Bone marrow (tissue), 2 donors: ENCODE results near the gene RALGPS1.

ENCODE experiments used
- DNase-seq, 2 donors: peaks; one replicate each; lab custom pipeline; 2025; lab: John Stamatoyannopoulos, UW

The RALGPS1 gene

DNA sequence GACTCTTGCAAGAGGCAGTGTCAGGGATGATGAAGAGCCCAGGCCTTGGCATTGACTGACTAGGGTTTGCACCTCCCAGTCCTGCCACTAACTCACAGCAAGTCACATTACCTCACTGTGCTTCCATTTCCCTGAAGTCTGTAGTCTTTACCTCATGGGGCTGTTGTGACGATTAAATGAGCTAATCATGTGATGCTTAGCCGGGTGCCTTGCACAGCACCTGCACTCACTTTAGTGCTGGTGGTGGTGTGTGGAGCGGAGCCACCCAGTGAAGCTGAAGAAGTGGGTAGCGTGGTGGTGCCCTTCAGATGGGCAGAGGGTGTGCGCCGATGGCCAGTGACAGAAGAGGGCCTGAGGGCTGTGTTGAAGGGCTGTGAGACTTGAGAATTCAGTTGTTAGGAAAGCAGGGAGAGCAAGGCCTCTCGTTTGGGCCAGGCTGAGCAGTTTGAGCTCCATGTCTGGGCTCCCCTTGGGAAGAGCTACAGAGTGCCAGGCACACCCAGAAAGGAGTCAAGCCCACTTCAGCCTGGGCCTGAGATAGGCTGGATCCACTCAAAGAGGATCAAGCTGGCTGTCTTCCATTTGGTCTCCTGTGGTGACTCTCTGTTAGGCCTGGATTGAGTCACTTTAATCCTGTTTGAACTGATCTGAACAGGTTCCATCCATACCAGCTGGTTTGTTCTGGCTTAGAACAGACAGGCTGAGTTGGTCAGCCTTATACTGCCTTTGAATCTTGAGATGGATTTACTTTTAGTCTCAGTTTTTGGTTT lies 42.5 kb downstream of the RALGPS1 start:
- DNase-seq, result no peak

DNA sequence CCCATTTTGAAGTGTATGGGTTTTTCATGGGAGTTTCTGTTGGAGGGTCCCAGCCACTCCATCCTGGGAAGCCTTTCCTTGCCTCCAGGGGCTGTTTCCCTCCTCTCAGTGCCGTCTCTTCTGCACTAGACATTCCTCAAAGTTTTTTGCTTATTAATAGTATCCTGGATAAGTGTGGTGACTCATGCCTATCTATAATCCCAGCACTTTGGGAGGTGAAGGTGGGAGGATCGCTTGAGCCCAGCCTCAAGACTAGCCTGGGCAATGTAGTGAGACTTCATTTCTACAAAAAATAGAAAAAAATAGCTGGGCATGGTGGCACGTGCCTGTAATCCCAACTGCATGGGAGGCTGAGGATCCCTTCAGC lies 43.1 kb downstream of the RALGPS1 start:
- DNase-seq, result no peak

DNA sequence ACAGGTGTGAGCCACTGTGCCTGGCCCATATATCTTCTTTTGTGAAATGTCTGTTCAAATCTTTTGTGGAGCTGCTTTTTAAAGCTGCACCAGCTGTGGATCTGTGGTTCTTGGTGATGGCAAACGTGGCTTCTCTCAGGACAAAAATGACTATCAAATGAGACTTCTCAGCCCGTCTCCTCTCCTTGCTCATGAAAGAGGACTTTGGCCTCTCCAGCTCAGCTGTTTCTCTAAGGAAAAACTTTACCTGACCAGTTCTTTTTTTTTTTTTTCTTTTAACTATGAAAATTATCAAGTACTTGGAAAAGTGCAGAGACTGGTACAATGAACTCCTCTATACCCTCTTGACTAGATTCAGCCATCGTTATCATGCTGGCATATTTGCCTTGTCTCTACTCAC lies 44.8 kb downstream of the RALGPS1 start:
- DNase-seq, result no peak

DNA sequence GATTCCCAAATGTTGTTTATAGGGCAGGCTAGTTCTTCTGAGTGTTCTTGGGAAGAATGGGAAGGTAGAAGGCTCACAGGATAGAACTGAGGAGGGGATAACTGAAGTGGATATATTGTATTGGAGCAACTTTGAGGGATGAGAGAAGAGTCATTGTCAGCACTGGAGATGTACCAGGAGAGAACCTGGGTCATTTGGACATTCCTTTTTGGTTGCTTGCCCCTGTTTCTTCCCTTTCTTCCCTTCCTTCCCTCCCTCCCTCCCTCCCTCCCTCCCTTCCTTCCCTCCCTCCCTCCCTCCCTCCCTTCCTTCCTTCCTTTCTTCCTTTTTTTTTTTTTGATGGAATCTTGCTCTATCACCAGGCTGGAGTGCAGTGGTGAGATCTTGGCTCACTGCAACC lies 45.3 kb downstream of the RALGPS1 start:
- DNase-seq, result no peak

DNA sequence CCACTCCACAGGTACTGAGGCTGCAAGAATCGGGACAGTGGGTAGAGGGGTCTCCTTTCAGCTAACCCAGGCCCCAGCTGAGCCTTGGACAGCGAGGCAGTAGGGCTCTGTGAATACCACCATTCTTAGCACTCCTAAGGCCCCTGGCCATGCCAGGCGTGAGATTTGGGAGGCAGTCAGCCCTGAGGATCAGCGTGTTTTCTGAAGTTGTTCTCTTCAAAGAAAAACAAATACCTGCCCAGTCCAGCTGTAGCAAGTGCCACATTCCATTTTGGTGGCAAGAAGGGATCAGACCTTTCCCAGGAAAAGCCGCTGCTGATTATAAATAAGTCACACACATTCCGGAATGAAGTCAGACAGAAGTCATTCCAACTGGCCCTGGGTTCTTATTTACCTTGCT lies 47.8 kb downstream of the RALGPS1 start:
- no peak for DNase-seq

DNA sequence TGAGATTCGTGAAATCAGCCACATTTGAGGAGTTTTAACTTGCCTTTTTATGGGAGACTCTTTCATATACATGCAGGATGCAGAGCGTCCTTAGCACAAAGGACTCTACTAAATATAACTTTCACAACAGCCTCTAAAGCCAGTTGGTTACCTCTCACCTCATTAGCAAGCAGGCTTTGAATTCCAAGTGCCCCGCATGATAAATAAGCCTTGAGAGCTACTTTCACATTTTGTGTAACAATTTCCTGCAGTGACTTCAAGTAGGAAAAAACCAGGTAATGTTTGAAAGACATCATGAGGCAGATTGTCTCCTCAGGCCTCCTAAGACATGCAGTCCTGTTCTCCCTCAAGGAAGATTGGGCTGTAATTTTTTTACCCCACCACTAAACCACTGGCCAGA lies 50.5 kb downstream of the RALGPS1 start:
- no peak for DNase-seq

DNA sequence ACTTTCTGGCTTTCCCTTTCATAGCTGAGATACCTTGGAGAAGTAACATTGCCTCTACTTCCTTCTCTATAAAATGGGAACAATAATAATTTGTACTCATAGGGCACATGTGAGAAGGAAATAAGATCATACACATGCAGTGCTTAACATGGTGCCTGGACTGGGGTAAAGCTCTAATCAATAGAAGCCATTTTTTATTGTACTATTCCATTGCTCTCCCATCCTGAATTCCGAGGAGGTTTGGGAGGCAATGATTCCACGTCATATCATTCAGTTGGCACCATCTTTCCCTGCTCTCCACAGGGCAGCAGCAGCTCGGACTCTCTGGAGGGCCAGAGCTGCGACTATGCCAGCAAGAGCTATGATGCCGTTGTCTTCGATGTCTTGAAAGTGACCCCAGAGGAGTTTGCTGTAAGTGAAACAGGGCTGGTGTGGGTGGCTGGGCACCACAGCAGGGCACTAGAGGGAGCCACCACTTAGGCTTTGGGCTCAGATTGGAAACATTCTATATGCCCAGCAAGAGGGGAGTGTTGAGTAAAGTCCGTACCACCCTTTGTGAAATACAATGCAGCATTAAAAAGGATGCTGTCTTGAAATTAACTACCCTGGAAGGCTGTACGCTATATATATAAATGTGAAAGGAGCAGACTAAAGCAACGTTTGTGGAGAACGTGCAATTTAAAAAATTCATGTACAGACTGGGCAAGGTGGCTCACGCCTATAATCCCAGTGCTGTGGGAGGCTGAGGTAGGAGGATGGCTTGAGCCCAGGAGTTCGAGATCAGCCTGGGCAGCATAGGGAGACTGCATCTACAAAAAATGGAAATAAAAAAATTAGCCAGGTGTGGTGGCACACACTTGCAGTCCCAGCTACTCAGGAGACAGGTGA lies 51.2 kb downstream of the RALGPS1 start:
- peak in 1 of 2 donors; percentile 26 for DNase-seq

DNA sequence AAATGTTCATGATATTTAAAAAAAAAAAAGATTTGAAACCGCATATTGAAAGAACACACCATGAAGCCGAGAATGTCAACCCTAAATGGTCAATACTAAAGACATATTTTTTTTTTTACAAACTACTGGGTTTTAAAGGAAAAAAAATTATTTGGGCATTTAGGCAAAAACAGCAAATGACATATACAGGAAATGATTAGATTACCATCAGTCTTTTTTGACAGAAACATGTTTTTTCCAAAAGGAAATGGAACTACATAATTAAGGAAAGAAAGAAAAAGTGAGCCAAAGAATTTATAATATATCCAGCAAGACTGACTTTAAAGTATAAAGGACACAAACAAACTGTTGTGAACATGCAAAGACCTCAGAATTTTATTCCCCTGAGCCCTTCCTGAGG lies 56.7 kb downstream of the RALGPS1 start:
- DNase-seq, result no peak

DNA sequence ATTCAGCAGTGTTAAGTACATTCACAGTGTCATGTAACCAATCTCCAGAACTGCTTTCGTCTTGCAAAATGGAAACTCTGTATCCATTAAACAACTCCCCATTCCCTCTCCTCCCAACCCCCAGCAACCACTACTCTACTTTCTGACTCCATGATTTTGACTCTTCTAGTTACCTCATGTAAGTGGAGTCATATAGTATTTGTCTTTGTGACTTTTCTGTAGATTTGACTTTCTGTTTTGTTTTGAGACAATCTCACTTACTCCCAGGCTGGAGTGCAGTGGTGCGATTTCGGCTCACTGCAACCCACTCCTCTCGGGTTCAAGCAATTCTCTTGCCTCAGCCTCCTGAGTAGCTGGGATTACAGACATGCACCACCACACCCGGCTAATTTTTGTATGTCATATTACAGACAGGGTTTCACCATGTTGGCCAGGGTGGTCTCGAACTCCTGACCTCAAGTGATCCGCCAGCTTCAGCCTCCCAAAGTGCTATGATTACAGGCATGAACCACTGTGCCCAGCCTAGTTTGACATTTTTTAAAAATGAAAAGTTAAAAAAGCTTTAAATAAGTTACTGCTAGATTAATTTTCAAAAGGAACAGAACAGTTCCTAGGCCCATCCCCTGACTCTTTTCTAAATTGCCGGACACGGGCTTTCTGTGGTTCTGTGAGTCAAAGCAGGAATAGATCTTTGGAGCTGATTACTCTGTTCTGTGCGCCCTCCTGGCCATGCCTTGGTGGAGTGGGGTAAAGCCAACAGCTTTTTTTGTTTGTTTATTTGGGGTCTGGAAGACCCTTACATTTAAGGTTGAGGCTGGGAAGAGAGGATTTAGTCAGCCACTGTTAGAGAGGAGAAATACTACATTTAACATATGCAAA lies 59.3 kb downstream of the RALGPS1 start:
- DNase-seq, result no peak

DNA sequence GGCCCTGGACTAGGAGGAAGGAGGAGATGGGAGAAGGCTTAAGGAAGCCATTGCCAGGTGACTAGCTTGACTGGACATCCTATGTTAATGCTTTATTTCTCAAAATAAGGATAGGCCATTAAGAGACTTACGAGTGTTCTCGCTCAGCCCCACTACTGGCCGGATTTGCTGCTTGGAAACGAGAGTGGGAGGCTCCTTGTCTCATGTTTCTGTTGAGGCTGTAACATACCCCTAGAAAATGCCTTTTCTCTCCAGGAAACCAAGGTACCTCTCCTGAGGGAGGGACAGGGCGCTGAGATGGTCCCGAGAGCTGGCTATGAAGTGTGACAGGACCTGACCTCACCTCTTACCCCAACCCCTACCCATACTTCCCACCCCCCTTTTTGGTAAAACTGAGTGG lies 60.0 kb downstream of the RALGPS1 start:
- no peak for DNase-seq

DNA sequence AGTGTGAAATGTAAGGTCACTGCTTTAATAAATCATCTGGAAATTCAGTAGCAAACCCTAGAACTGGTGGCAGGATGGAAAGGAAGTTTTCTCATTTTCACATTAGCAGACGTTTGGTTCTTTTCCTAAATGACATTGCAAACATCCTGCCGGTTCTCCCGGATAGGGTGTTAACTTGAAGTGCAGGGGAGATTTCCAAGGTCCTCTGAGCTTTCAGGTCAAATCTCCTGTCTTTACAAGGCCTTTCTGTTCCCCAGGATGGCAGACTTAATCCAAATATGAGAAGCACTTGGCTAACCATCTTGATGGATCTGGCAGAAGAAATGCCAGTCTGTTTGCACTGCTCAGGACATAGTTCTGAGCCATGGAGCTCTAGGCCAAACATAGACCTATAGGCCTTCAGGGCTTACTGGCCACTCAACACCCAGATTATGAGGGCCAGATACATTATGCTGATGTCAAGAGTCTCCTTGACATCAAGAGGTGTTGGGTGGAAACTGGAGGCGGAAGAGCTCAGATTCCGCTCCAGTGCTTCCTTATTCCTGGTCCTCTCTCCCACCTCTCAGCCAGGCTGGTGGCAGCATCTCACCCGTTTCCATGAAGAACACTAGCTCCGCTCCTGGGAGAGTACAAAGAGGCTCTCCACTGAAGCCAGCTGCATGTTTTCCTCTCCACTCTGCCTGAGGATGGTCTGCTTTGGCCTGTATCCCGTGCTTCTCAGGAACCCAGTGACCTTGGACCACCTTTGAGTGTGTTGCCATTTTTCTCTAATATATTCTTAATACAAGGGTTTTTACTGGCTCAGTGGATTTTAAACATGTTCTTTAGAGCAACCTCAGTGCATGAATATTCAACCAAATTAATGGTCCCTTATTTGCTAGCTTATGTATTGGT lies 61.0 kb downstream of the RALGPS1 start:
- DNase-seq, result no peak

DNA sequence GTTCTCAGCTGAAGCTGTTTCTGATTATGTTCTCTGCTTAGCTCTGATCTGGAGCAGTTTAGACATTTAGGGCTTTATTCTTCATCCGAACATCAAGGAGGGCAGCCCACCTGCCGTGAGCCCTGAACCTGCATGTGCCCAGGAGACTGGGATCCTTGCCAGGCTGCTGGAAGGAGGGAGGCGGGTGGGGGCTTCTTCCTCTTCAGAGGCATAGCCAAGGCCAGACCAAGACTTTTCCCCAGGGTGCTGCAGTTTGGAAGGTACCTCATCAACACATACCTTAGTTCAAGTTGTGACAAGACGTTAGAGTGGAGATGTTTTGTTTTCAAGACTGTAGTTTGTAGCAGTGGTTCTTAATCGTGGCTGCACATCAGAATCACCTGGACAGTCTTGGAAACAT lies 64.9 kb downstream of the RALGPS1 start:
- no peak for DNase-seq

DNA sequence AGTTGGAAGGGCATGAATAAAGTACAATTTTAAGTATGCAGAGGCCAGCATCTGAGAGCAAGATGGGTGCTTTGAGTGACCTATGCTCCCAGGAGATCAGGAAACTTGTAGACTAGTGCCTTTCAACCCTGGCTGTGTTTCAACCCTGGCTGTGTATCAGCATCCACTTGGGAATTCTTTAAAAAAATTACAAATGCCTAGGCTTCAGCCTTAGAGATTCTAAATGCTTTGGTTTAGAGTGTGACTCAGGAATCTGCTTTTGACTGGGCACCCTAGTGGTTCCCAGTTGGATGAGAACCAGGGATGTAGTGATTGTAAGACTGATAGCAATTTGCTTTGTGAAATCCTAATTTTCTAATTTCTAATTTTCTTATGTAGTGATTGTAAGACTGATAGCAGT lies 65.6 kb downstream of the RALGPS1 start:
- DNase-seq, result no peak

DNA sequence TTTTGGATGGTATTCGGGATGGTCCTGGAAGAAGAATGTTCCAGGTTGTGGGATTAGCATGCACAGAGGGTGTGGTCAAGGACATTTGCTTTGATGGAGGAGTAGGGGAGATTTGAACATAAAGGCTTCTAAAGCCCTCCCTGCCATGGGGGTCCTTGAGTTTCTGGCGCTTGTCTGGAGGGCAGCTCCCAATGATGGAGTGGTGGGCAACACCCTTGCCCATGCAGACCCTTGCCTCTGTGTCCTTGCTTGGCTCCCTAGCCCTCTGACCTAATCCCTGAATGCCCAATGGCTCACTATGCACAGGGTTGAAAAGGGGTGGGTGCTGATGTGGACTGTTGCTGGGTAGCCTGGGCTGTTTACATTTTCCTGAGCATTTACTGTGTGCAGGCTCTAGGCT lies 66.6 kb downstream of the RALGPS1 start:
- no peak for DNase-seq

DNA sequence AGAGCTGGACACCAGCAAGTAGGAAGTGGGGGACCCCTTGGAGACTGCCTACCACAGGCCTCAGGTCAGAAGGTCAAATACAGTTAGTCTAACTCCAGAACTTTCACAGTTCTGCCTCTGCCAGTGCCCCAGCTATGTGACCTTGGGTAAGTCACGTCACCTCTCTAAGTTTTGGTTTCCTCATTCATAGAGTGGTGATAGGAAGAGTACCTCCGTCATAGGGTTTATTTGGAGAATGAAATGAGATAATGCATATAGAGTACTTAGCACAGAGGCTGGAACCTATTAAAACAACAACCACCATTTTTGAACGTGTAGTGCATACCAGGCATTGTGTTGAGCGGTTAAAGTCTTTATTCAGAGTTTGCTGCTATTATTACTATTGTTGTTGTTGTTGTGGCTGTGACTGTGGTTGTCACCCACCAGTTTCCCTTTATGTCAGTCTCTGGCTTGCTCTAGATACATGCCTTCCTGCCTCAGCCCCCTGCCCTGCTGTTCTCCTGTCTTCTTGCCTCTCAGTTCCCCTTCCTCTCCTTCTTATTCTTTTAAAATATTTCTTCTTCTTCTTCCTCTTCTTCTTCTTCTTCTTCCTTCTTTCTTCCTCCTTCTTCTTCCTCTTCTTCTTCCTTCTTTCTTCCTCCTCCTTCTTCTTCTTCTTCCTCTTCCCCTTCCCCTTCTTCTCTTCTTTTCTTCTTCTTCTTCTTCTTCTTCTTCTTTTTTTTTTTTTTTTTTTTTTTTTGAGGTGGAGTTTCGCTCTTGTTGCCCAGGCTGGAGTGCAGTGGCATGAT lies 67.8 kb downstream of the RALGPS1 start:
- no peak for DNase-seq

DNA sequence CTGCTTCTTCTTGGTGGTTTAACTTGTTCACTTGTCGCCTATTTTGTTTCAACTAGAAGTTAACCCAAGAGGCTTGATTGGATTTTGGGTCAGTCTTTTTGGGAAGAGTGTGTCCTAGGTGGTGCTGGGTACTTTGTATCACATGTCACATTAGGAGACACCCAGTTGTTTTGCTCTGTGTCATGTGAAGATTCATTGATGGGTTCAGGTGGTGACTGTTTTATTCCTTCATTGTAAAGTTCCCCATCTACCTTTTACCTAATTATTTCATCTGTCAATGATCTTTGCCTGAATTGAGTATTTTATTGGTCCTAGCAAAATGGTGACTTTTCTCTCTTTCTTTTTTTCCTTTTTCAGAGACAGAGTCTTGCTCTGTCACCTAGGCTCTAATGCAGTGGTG lies 69.2 kb downstream of the RALGPS1 start:
- DNase-seq, result no peak

DNA sequence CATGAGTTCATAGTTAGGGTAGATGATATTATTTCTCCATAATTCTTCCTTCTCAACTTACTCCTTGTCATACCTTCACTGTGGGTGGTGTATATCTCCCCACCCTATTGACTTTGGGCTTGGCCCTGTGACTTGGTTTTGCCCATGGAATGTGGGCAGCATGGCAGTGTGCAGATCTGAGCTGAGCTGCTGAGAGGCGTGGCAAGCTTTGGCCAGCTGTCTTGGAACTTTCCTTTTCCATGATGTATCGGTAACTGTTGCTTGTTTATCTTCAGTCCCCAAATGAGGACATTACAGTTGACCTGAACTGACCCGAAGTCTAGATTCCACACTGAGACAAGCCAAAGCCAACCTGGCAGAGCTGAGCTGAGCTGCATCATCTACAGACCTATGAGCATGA lies 70.4 kb downstream of the RALGPS1 start:
- DNase-seq, result no peak

DNA sequence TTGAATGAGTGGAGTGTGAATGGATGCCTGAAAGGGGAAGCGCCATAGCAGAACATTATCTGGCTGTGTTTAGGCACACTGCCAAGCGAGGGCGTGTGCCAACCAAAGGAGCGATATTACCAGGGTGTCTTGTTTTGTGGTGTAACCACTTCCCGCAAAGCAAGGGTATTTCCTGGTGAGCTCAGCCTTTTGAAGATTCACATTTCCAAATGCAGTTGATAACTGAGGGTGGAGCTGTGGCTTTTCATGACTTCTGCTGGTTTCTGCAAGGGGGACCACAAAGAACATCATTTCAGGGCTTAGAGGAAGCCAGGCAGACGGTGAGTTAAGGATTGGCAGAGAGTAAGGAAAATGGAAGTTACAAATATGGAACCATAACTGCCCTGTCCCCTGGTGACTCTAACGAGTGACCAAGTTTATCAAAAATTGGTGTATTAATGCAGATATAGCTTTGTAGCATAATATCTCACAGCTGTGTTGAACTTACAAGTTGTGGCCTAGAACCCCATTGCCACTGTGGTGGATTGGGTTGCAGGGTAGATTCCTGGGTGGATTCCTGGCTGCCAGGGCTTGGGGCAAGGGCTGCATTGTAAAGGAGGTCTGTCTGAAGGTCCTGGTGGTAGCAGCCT lies 71.4 kb downstream of the RALGPS1 start:
- peak; percentile 41 to 70 for DNase-seq

DNA sequence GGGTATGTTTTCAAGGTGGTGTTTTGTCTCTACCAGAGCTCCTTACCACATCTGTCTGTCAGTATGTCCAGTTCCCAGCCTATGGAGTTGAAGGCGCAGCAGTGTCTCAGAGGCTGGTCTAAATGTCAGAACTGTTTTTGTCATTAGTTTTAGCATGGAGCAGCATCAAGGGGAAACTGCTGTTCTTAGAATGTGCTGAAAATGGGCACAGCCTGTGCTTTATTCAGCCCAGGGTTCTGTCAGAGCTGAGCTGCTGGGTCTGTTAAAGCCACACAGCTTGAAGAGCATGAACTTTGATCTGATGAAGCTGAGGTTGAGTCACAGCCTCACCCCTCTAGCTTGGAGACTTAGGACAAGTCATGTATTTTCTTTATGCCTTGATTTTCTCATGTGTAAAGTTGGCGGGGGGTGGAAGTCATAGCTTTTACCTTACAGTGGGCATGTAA lies 71.9 kb downstream of the RALGPS1 start:
- DNase-seq, result no peak

DNA sequence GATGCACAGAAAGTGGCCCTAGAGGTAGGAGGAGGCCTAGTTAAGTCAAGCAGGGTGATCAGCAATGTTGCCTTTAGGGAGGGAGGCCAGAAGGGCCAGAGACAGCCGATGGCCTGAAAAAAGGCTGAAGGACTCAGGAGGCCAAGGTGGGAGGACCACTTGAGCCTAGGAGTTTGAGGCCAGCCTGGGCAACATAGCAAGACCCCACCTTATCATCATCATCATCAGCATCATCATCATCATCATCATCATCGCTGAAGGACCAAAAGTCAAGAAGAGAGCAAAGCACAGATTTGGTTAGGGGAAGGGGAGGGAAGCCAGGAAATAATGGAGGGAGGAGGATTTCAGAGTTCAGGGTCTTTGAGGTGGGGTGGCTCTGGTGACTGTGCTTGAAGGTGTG lies 74.3 kb downstream of the RALGPS1 start:
- no peak for DNase-seq
